ENCODE data around the gene ACOT7. TPM values are rescaled to one million over a fixed set of nuclear protein-coding genes. Genes with fewer than 3 reads are reported as not detected.

Gene ACOT7
- total RNA-seq, 1 experiment from 2014 or later: 120 TPM

DNA sequence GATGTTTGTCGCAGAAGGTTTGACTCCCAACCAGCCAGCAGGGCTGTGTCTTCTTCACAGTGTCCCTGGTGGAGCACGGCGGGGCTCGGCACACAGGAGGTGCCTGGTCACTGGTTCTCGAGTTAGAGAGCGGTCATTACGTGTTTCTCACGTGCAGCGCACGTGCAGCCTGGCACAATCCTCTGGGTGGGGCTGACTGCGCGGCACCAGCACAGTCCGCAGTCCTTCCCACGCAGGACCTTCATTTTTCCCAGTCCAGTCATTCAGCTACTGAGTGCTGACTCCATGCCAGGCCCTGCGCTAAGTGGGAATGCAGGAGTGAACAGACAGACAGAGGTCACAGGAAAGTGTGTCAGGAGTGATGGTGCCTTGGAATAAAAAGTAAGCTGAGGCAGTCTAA lies 86.5 kb downstream of the ACOT7 start:
- BruUV-seq (replicated peaks): no TSS peak
- DNase-seq (ENCODE audit: low read depth, low spot score): no peak

DNA sequence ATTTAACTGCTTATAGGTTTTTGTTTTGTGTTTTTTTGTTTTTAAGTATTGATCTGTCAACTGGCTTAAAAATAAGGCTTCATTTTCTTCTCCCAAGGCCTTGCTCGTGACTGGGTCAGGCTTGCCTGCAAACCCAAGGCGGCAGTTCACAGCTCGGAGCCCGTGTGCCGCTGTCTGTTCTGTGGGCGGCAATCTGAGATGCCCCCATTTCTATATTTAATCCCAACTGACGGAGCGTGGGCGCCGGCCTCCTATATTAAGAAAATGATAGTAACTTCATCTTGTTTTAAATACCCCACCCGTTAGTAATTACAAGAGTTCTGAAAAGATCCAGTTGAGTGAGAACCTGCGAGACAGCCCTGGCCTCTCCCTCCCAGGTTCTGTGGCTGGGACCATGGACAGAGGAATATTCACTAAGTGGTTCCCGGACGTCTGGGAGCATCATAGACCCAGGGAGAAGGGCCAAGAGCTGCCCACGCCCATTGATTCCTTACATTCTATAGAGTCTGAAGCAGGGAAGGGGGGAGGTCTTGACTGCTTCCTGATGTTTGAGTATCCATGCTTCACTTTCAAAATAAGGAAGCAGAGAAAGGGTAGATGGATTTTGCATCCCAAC lies 90.1 kb downstream of the ACOT7 start:
- no peak overlapping the region for H3K27ac ChIP-seq (ENCODE audit: low read length)
- no peak for TF ChIP-seq SIN3A (IDR thresholded peaks at IDR 0.05; ENCODE audit: borderline replicate concordance, insufficient read depth, low read depth, low read length)
- no peak for TF ChIP-seq POLR2AphosphoS5 (IDR thresholded peaks at IDR 0.05; ENCODE audit: low read depth, low read length)
- TF ChIP-seq, protein P1, sequence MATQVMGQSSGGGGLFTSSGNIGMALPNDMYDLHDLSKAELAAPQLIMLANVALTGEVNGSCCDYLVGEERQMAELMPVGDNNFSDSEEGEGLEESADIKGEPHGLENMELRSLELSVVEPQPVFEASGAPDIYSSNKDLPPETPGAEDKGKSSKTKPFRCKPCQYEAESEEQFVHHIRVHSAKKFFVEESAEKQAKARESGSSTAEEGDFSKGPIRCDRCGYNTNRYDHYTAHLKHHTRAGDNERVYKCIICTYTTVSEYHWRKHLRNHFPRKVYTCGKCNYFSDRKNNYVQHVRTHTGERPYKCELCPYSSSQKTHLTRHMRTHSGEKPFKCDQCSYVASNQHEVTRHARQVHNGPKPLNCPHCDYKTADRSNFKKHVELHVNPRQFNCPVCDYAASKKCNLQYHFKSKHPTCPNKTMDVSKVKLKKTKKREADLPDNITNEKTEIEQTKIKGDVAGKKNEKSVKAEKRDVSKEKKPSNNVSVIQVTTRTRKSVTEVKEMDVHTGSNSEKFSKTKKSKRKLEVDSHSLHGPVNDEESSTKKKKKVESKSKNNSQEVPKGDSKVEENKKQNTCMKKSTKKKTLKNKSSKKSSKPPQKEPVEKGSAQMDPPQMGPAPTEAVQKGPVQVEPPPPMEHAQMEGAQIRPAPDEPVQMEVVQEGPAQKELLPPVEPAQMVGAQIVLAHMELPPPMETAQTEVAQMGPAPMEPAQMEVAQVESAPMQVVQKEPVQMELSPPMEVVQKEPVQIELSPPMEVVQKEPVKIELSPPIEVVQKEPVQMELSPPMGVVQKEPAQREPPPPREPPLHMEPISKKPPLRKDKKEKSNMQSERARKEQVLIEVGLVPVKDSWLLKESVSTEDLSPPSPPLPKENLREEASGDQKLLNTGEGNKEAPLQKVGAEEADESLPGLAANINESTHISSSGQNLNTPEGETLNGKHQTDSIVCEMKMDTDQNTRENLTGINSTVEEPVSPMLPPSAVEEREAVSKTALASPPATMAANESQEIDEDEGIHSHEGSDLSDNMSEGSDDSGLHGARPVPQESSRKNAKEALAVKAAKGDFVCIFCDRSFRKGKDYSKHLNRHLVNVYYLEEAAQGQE (IDR thresholded peaks at IDR 0.05; ENCODE audit: insufficient read depth in 1 of 2, low read depth in 2 of 2, low read length in 1 of 2): peak; percentile 37 to 70; a peak in 2 of 4 replicates
- TF ChIP-seq TCF7L2 (IDR thresholded peaks at IDR 0.05; ENCODE audit: low read depth, low read length): no peak
- H3K4me3 ChIP-seq (ENCODE audit: low read depth in 2 of 2, low read length in 2 of 2): no peak overlapping the region
- DNase-seq (ENCODE audit: low read depth, low spot score) (no peak), ATAC-seq (no peak)
- no peaks in the 10 kb centered on the region for H3K36me3 ChIP-seq (ENCODE audit: control insufficient read depth, insufficient read depth, low read length)
- CTCF ChIA-PET: no interaction called here
- no peaks in the 10 kb centered on the region for H3K27me3 ChIP-seq (ENCODE audit: control insufficient read depth, insufficient read depth, low read length)
- BruUV-seq (replicated peaks): no TSS peak
- POLR2A ChIA-PET: interaction anchor here (0.6 kb wide), 2 partner anchors 24 to 74 kb away, joined by 7 to 10 read pairs; no protein-coding TSS in a partner anchor
- no peaks in the 10 kb centered on the region for H3K9me3 ChIP-seq (ENCODE audit: control insufficient read depth, insufficient read depth, low read depth, low read length)
- in situ Hi-C loops (cut with HindIII; ENCODE audit: low pct_unique_long_range_greater_than_20kb, low sequenced_read_pairs) (no loop called here), intact Hi-C loops (cut with micrococcal nuclease; ENCODE audit: unreplicated experiment) (no loop called here)
- no peaks in the 10 kb centered on the region for H3K4me1 ChIP-seq (ENCODE audit: control insufficient read depth, insufficient read depth, low read length)

More for the DNA sequence above, 86.5 kb downstream of the ACOT7 start:
- in situ Hi-C loops (cut with HindIII; ENCODE audit: low pct_unique_long_range_greater_than_20kb, low sequenced_read_pairs) (no loop called here), intact Hi-C loops (cut with micrococcal nuclease; ENCODE audit: unreplicated experiment) (no loop called here)
- TF ChIP-seq, protein P2, sequence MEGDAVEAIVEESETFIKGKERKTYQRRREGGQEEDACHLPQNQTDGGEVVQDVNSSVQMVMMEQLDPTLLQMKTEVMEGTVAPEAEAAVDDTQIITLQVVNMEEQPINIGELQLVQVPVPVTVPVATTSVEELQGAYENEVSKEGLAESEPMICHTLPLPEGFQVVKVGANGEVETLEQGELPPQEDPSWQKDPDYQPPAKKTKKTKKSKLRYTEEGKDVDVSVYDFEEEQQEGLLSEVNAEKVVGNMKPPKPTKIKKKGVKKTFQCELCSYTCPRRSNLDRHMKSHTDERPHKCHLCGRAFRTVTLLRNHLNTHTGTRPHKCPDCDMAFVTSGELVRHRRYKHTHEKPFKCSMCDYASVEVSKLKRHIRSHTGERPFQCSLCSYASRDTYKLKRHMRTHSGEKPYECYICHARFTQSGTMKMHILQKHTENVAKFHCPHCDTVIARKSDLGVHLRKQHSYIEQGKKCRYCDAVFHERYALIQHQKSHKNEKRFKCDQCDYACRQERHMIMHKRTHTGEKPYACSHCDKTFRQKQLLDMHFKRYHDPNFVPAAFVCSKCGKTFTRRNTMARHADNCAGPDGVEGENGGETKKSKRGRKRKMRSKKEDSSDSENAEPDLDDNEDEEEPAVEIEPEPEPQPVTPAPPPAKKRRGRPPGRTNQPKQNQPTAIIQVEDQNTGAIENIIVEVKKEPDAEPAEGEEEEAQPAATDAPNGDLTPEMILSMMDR (IDR thresholded peaks at IDR 0.05): no peak
- TF ChIP-seq POLR2AphosphoS5 (IDR thresholded peaks at IDR 0.05; ENCODE audit: low read depth, low read length) (no peak), SIN3A (IDR thresholded peaks at IDR 0.05; ENCODE audit: borderline replicate concordance, insufficient read depth, low read depth, low read length) (no peak), TCF7L2 (IDR thresholded peaks at IDR 0.05; ENCODE audit: low read depth, low read length) (no peak)
- TF ChIP-seq, protein P1 (IDR thresholded peaks at IDR 0.05; ENCODE audit: insufficient read depth in 1 of 2, low read depth in 2 of 2, low read length in 1 of 2): no peak
- H3K9me3 ChIP-seq (ENCODE audit: control insufficient read depth, insufficient read depth, low read depth, low read length): no peaks in the 10 kb centered on the region
- ChIA-PET POLR2A (no interaction called here), CTCF (no interaction called here)
- H3K4me1 ChIP-seq (ENCODE audit: control insufficient read depth, insufficient read depth, low read length): no peaks in the 10 kb centered on the region
- H3K36me3 ChIP-seq (ENCODE audit: control insufficient read depth, insufficient read depth, low read length): no peaks in the 10 kb centered on the region
- no peak overlapping the region for H3K27ac ChIP-seq (ENCODE audit: low read length)
- H3K4me3 ChIP-seq (ENCODE audit: low read depth in 2 of 2, low read length in 2 of 2): no peak overlapping the region
- no peaks in the 10 kb centered on the region for H3K27me3 ChIP-seq (ENCODE audit: control insufficient read depth, insufficient read depth, low read length)
- no peak for ATAC-seq

Data from Panc1 (cell line).